Measurements from ENCODE around the gene TAF6.
A peak's percentile ranks its signal among the peaks of the same experiment; 100 is the strongest.
"Not testable (repeated sequence)": the region's sequence is repeated elsewhere in the genome, so short reads cannot be mapped to it uniquely, and the experiment has no call there.

Gene TAF6

DNA sequence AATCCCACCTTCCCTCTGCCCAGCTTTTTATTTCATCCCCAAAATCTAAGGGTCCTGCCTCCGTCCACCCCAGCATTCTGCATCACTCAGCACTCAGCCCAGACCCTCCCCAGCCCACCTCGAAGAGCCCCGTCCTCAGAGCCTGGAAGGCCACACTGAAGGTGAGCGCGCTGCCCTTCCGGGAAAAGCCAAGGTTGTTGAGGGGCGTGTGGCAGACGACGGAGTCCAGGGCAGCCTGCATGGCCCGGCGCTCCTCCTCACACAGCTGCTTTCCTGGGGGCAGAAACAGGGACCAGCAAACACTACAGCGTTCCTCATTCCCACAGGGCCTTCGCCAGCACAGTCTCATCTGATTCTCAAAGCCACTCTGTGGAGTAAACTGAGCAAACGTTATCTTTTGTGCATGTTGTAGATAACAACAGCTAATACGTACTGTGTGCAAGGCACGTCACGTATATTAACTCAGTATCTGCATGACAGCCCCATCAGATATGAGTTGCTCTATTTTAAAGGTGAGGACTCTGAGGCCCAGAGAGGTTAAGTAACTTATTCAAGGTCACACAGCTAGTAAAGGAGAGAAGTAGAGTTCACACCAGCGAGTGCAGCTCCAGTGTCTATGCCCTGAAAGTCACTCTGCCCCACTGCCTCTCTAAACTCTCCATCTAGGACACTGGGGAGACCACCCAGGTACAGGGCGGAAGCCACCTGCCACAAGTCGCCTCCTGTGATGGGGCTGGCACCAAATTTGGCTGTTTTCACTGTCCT, 36.6 kb upstream of the TAF6 start:
- H3K4me1 Mint-ChIP-seq (ENCODE audit: low read depth) = peaks cover 32% of the 10 kb centered on the region
- no peak overlapping the region for H3K27ac Mint-ChIP-seq
- no peaks in the 10 kb centered on the region for H3K27me3 Mint-ChIP-seq (ENCODE audit: low read depth)
- H3K9me3 Mint-ChIP-seq = no peaks in the 10 kb centered on the region
- no peak overlapping the region for H3K4me3 Mint-ChIP-seq
- peaks cover 31% of the 10 kb centered on the region for H3K36me3 Mint-ChIP-seq (ENCODE audit: low read depth)

DNA sequence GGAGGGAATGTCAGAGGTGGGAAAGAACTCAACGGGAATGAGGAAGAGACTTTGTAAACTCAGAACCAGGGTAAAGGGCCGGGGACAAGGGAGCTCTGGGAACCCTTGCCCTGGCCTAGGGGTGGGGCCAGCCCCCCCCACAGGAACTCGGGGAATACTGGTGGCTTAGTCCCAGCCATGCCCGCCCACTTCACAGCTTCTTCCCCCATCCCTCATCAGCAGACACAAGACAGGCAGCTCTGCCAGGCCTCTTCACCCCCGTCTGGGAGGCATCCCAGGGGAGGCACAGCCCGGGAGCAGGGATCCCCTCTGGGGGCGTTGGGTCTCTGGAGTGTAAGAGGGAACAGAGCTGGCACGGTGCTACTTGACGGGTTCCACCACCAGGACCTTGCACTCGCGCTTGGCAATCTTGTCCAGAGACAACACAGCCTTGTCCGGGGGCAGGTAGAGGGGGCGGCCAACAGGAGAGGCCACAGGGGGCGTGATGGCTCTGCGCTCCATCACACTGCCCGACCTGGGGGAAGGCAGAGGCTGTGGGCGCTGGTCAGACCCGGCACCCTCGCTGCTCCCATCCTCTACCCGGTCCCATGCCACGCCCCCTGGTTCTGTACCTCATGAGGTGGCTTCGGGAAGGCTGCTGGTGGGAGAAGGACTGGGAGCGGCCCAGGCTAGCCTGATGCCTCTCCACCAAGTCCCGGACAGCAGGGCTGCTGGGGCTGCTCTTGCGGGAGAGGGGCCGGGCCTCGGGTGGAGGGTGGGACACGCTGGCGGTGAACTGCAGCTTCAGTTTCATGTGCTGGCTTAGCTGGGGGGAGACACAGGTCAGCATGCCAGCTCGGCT, 35.7 kb upstream of the TAF6 start:
- Mint-ChIP-seq H3K27me3 (ENCODE audit: low read depth) (no peaks in the 10 kb centered on the region), H3K27ac (no peak overlapping the region), H3K36me3 (ENCODE audit: low read depth) (peaks cover 36% of the 10 kb centered on the region), H3K4me1 (ENCODE audit: low read depth) (peaks cover 39% of the 10 kb centered on the region), H3K4me3 (no peak overlapping the region), H3K9me3 (no peaks in the 10 kb centered on the region)

DNA sequence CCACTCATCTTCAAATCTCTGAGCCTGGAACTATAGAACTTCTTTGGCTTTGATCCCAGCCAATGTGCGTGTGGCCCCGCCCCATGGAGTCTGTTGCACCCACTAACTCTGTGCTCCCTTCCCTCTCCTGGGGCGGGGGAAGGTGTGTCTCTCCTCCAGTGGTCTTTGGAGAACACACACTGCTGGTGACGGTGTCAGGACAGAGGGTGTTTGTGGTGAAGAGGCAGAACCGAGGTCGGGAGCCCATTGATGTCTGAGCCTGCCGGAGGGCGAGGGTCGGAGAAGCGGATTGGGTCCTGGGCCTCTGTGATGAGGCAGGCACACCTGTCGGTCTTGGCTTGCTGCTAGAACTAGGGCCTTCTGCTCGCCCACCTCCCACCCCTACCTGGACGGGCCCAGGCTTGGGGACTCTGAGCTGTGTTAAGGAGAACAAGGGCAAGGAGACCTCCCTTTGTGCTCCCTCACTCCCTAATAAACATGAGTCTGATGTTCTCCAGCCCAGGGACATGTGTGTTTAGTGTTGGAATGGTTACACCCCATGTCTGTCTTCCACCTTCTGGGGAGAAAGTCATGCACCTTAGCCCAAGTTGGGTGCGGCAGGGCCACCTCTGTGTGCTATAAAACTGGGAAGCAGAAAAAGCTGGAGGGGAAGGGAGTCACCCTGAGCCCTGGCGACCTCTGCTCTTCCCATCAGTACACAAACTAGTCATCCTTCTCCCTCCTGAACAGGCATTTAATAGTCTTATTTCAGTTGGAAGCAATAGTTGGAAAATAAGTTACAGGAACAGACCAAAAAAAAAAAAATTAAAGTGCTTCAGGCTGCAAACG, 34.8 kb upstream of the TAF6 start:
- Mint-ChIP-seq H3K27ac (no peak overlapping the region), H3K4me3 (no peak overlapping the region), H3K9me3 (no peaks in the 10 kb centered on the region), H3K36me3 (ENCODE audit: low read depth) (peaks cover 36% of the 10 kb centered on the region), H3K4me1 (ENCODE audit: low read depth) (peaks cover 36% of the 10 kb centered on the region), H3K27me3 (ENCODE audit: low read depth) (no peaks in the 10 kb centered on the region)

DNA sequence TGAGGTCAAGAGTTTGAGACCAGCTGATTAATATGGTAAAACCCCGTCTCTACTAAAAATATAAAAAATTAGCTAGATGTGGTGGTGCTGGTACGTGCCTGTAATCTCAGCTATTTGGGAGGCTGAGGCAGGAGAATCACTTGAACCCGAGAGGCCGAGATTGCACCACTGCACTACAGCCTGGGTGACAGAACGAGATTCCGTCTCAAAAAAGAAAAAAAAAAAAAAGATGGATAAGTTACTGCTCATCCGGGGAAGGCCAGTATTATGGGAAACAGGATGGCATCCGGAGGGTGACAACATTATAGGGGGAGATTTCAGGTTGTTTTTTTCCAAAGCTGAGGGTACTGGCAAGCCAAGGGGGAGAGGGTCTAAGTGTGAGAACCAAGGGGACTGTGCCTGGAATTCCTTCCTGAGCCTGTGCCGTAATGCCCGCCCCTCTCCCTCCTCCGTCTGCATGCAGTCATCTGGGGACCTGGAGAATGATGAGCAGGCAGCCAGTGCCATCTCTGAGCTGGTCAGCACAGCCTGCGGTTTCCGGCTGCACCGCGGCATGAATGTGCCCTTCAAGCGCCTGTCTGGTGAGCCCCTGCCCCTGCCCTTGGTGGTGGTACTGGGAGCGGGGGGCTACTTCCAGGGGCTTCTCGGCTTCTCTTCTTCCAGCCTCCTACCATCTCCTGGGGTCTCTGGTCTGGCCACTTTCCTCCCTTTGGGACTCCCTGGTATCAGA, 33.9 kb upstream of the TAF6 start:
- H3K9me3 Mint-ChIP-seq = no peaks in the 10 kb centered on the region
- peaks cover 41% of the 10 kb centered on the region for H3K4me1 Mint-ChIP-seq (ENCODE audit: low read depth)
- H3K36me3 Mint-ChIP-seq (ENCODE audit: low read depth) = peaks cover 36% of the 10 kb centered on the region
- peak overlapping the region; percentile 46 for H3K27ac Mint-ChIP-seq
- H3K27me3 Mint-ChIP-seq (ENCODE audit: low read depth) = no peaks in the 10 kb centered on the region
- no peak overlapping the region for H3K4me3 Mint-ChIP-seq

- Mint-ChIP-seq H3K27ac (peak overlapping the region; percentile 23), H3K36me3 (ENCODE audit: low read depth) (peaks cover 34% of the 10 kb centered on the region), H3K9me3 (no peaks in the 10 kb centered on the region), H3K4me1 (ENCODE audit: low read depth) (peaks cover 38% of the 10 kb centered on the region), H3K4me3 (no peak overlapping the region), H3K27me3 (ENCODE audit: low read depth) (no peaks in the 10 kb centered on the region)
These were observed 33.2 kb upstream of the TAF6 start for GRCh38 chr7:100152404-100152803.

GRCh38 chr7:100148559-100149328, 29.6 kb upstream of the TAF6 start, which contains the start of gene LAMTOR4:
LAMTOR4 (plus strand) TSS chr7:100148918; CDS start chr7:100148973, 55 bp downstream.
- Mint-ChIP-seq H3K27me3 (ENCODE audit: low read depth) (no peaks in the 10 kb centered on the region), H3K27ac (peak within 1 kb of the TSS; percentile 90), H3K36me3 (ENCODE audit: low read depth) (peaks cover 18% of the 10 kb centered on the region), H3K4me3 (peak within 1 kb of the TSS; percentile 96), H3K9me3 (no peaks in the 10 kb centered on the region), H3K4me1 (ENCODE audit: low read depth) (peaks cover 28% of the 10 kb centered on the region)

DNA sequence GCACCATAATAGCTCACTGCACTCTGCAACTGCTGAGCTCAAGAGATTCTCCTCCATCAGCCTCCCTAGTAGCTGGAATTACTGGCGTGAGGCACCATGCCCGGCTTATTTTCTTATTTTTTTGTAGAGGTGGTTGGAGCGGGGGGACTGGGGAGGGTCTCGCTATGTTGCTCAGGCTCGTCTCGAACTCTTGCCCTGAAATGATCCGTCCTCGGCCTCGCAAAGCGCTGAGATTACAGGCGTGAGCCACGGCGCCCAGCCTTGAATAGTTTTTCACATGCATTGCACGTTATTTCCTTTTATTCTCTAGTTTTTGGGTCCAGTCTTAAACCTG, 29.0 kb upstream of the TAF6 start:
- Mint-ChIP-seq H3K27ac (peak overlapping the region; percentile 90), H3K27me3 (ENCODE audit: low read depth) (no peaks in the 10 kb centered on the region), H3K4me1 (ENCODE audit: low read depth) (peaks cover 28% of the 10 kb centered on the region), H3K4me3 (peak overlapping the region; percentile 96), H3K9me3 (no peaks in the 10 kb centered on the region), H3K36me3 (ENCODE audit: low read depth) (peaks cover 15% of the 10 kb centered on the region)

- H3K27ac Mint-ChIP-seq = no peak overlapping the region
- H3K4me3 Mint-ChIP-seq = no peak overlapping the region
- H3K9me3 Mint-ChIP-seq = no peaks in the 10 kb centered on the region
- H3K36me3 Mint-ChIP-seq (ENCODE audit: low read depth) = peaks cover 9% of the 10 kb centered on the region
- H3K27me3 Mint-ChIP-seq (ENCODE audit: low read depth) = no peaks in the 10 kb centered on the region
- H3K4me1 Mint-ChIP-seq (ENCODE audit: low read depth) = peaks cover 24% of the 10 kb centered on the region
These were observed 28.1 kb upstream of the TAF6 start for GRCh38 chr7:100147278-100147677.

- peaks cover 22% of the 10 kb centered on the region for H3K4me1 Mint-ChIP-seq (ENCODE audit: low read depth)
- not testable (repeated sequence) for H3K36me3 Mint-ChIP-seq (ENCODE audit: low read depth); H3K27me3 Mint-ChIP-seq (ENCODE audit: low read depth); H3K9me3 Mint-ChIP-seq; H3K27ac Mint-ChIP-seq; H3K4me3 Mint-ChIP-seq
These were observed 27.2 kb upstream of the TAF6 start for GRCh38 chr7:100146350-100146749.

DNA sequence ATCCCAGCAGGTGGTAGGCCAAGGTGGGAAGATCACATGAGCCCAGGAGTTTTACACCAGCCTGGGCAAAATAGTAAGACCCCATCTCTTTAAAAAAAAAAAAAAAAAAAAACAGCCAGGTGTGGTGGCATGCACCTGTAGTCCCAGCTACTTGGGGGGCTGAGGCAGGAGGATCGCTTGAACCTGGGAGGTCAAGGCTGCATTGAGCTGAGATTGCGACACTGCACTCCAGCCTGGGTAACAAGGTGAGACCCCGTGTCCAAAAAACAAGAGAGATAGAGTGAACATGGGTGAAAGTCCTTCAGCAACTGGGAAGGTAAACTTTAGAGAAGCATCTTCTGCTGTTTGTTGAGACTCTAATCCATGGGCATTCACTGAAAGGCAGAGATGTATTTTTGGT, 23.3 kb upstream of the TAF6 start:
- Mint-ChIP-seq H3K27me3 (ENCODE audit: low read depth) (no peaks in the 10 kb centered on the region), H3K4me3 (no peak overlapping the region), H3K27ac (no peak overlapping the region), H3K9me3 (no peaks in the 10 kb centered on the region), H3K36me3 (ENCODE audit: low read depth) (no peaks in the 10 kb centered on the region), H3K4me1 (ENCODE audit: low read depth) (peaks cover 15% of the 10 kb centered on the region)

DNA sequence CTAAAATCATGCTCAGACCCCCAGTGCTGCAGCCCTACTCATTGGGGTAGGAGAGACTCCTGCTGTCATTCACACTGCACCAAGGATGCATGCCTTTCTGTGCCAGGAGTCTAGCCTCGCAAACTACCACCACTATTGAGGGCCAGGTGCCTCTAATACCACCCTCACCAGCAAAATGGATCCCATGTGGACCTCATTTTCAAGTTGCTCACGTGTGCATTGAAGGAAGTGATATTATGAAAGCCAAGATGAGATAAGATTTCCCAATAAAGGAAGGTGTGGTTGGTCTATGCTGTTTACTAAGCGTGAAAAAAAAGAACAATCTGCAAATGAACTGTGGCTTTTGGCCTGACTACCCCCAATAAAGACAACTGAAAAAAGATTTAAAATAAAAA, 22.4 kb upstream of the TAF6 start:
- no peaks in the 10 kb centered on the region for H3K9me3 Mint-ChIP-seq
- H3K27me3 Mint-ChIP-seq (ENCODE audit: low read depth) = no peaks in the 10 kb centered on the region
- no peak overlapping the region for H3K4me3 Mint-ChIP-seq
- H3K4me1 Mint-ChIP-seq (ENCODE audit: low read depth) = peaks cover 15% of the 10 kb centered on the region
- H3K27ac Mint-ChIP-seq = no peak overlapping the region
- H3K36me3 Mint-ChIP-seq (ENCODE audit: low read depth) = no peaks in the 10 kb centered on the region

DNA sequence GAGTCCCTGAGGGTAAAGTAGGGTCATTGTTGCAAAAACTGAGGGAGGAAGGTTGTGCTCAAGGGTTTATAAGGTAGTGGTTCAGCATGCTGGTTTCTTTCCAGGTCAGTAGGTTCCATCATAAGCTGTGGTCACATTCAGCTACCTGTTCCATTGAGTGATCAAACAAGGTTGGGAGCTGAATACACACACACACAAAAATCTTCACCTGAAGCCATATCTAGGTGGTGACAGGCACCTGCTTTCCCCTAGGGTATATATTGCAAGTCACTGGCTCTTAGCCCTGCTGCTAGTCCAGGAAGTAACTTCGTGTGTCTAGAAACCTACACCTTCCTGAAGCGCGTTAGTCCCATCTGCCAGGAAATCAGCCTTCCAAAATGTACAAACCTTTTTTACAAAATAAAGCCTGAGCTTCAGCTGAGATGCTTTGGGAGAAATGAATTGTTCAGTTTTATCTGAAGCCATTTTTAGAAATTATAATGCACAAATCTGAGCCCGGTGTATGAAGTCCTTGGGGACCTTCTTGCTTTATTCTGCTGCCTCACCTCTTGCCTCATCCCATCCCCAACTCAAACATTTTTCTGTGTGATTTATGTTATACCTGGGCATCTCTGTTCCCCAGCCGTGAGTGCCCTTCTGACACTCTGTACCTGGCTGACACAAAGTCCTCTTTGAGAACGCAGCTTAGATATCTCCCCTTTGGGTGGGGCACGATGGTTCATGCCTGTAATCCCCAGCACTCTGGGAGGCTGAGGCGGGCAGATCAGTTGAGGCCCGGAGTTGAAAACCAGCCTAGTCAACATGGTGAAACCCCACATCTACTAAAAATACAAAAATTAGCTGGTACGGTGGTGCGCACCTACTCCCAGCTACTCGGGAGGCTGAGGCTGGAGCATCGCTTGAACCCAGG, 18.9 kb upstream of the TAF6 start:
- Mint-ChIP-seq H3K27me3 (ENCODE audit: low read depth) (no peaks in the 10 kb centered on the region), H3K4me3 (no peak overlapping the region), H3K36me3 (ENCODE audit: low read depth) (no peaks in the 10 kb centered on the region), H3K9me3 (no peaks in the 10 kb centered on the region), H3K27ac (peak overlapping the region; percentile 57), H3K4me1 (ENCODE audit: low read depth) (peaks cover 15% of the 10 kb centered on the region)

- Mint-ChIP-seq H3K27ac (no peak overlapping the region), H3K4me3 (peak overlapping the region; percentile 6), H3K36me3 (ENCODE audit: low read depth) (no peaks in the 10 kb centered on the region), H3K9me3 (no peaks in the 10 kb centered on the region), H3K27me3 (ENCODE audit: low read depth) (no peaks in the 10 kb centered on the region), H3K4me1 (ENCODE audit: low read depth) (peaks cover 21% of the 10 kb centered on the region)
These were observed 13.6 kb upstream of the TAF6 start for GRCh38 chr7:100132697-100133151.
